ENCODE results near the gene AKAP5.
A peak's percentile ranks its signal among the peaks of the same experiment; 100 is the strongest.

AKAP5 gene, protein sequence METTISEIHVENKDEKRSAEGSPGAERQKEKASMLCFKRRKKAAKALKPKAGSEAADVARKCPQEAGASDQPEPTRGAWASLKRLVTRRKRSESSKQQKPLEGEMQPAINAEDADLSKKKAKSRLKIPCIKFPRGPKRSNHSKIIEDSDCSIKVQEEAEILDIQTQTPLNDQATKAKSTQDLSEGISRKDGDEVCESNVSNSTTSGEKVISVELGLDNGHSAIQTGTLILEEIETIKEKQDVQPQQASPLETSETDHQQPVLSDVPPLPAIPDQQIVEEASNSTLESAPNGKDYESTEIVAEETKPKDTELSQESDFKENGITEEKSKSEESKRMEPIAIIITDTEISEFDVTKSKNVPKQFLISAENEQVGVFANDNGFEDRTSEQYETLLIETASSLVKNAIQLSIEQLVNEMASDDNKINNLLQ

DNA sequence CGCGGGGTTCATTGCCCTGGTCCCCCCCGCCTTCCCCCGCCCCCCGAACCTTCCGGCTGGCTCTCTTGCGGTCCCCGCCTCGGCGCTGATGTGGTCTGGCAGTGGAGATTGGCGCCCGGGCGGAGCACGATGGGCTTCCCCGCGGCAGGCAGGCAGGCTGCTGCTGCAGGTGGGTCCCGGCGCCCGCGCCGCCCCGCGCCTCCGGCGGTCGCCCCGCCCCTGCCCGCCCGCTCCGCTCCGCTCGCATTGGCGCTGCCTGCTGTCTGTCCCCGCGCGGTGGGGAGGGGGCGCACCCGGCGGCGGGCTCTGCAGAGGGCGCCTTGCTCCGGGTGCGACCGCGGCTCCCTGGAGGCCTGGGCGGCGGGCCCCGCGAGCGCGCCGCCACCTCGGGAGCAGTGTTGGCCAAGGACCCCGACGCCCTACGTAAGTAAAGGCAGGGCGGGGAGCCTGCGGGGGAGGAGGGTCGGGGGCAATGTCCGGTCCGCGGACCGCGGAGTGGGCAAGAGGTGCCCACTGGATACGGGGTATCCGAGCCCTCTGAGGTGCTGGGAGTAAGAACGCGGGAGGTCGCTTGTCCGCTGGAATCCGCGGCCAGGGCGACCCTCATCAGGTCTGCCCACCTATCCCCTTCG, at the start of gene AKAP5:
AKAP5 (plus strand) TSS at position 309 of the 632 bp plus-strand sequence. CDS start 2,896 bp downstream, outside the sequence.
- DNase-seq (ENCODE audit: low read depth) = peak; percentile 51

DNA sequence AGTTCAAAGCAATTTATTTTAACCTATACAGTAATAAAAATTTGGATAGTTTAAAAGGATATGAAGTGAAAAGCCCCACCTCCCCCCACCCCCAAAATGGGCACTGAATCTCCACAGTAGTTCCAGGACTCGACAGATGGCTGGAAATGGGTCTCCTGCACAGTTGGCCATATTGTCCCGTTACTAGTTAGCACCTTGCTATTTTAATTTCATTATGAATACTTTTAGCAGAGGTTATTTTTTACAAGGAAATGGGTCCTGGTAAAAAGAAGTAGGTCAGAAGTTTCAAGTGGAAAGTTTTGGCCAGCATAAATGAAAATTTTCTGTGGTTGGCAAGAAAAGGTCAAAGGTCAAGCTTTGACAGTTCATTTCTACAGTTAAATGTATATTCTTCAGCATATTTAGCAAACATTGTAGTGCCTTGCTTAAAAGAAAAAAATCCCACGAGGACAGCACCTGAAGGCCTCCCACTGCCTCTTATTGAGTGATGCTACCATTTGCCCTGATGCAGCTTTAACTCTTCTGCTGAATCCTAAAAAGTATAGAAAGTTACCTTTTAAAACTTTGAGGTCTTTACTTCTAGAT, 48.9 kb upstream of the AKAP5 start:
- no peak for DNase-seq (ENCODE audit: low read depth)

DNA sequence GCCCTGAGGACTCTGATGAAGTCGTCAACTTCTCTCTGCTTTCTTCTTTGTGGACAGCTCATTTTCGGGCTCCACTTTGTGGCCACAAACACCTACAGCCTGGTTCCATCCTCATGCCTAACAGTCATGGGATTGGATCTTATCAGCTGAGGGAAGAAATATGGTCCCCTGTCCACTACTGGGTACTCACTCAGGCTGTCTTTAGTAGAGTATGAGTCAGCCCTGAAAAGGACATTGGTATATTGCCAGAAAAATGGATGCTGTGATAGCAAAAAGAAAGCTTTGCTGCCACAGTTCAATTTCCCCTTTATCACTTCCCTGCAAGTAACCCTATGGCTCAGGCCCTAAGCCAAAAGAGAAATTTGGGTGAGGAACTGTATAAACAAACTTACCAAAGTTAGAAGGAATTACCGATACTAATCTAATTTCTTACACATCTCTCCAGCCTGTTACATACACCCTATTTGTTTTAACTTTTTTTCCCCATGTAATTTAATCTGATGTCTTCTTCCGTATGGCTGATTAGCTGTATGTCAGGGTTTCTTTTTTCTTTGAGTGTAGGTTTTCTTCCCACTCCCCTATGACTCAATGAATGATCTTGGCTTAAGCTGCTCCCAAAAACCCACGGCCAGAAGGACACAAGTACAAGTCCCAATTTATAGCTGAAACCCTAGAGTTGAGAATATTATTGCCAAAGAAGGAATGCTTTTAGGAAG, 48.1 kb upstream of the AKAP5 start:
- no peak for DNase-seq (ENCODE audit: low read depth)

DNA sequence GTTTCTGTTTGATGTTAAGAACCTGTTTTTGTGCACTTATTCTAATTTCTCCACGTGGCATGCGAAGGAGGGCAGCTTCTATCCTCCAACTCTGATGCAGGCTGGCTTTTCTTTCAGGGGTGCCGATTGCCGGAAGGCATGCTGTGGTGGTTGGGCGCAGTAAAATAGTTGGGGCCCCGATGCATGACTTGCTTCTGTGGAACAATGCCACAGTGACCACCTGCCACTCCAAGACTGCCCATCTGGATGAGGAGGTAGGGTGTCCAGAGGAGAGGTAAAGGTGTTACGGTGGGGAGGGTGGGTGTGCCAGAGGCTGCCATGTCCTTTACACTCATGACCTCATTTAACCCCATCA, 47.6 kb upstream of the AKAP5 start:
- no peak for DNase-seq (ENCODE audit: low read depth)

DNA sequence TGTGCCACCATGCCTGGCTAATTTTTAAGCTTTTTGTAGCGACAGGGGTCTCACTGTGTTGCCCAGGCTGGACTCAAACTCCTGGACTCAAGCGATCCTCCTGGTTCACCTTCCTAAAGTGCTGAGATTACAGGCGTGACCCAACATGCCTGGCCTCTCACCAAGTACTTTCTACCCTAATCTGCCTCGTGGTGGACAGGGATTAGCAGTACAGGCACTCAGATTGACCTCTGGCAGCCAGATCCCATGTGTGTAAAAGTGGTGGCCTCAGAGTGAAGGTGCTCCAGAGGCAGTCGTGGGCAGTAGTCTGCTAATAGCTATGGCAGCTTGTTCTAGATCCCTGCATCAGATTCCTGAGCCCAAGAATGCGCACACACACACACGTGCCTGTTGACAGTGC, 46.3 kb upstream of the AKAP5 start:
- no peak for DNase-seq (ENCODE audit: low read depth)

DNA sequence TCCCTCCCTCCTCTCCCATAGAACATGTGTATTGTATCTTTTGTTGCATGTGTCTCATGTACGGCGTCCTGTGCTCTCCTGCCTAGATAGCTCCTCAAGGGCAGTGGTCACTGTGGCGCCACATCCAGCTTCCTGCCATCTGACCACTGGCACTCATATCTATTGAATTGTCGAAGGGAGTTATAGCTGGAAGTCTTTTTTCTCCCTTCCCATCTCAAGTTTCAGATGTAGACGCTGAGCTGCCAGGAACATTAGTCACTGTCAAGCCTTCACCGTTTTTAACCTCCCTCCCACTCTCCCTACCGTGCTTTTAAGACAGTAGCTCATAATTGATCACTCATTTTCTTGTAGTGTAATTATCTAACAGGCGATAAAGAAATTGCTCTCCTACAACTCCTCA, 44.1 kb upstream of the AKAP5 start:
- no peak for DNase-seq (ENCODE audit: low read depth)

DNA sequence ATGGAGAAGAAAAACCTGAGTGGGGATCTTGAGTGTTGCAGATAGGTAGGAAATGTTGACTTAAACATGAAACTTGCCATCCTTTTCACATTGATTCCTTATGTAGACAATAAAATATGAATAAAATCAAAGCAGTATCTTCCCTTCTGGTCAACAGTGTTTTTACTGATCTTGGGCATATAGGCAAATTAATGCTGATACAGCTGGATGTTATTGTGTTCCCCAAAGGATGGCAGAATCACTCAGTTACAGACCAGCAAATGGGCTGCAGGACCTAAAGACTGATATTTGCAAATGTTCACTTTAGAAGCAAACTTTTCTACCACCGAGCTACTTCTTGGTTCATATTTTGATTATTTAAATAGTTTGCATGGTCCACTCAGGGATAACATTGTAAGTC, 43.3 kb upstream of the AKAP5 start:
- DNase-seq (ENCODE audit: low read depth) = no peak

DNA sequence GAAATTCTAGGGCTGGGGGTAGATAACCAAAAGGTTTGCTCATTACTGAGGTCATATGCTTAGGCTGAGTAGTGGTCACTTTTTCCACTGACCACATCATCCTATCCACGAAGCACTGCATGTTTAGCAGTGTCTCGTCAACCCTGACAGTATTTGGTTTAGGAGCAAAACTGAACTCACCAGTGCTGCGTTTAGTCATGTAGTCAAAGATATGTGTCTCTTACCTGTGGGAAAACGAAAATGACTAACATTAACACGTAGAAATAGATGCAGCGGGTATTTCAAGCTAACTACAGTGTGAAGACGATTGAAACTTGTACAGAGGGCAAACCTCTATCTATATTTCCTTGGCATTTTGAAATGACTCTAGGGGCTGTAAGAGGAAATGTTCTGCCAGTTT, 42.5 kb upstream of the AKAP5 start:
- DNase-seq (ENCODE audit: low read depth) = no peak

DNA sequence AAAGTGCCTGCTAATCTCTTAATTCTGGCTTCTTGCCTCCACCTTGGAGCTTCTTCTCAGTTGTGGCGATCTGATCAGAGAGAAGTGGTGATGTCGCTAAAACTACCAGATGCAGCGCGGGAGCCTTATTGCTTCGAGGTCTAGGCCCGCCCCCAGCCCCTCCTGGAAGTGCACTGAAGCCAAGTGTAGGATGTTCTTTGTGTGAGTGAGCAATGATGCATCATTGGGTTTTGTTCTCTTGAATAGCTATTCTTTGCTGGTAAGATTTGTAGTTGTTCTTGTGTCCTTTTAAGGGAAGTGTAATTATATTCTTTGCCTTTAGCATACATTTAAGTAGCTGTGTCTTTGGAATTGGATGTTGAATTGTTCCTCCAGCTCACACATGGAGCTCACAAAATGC, 41.3 kb upstream of the AKAP5 start:
- peak; percentile 26 for DNase-seq (ENCODE audit: low read depth)

DNA sequence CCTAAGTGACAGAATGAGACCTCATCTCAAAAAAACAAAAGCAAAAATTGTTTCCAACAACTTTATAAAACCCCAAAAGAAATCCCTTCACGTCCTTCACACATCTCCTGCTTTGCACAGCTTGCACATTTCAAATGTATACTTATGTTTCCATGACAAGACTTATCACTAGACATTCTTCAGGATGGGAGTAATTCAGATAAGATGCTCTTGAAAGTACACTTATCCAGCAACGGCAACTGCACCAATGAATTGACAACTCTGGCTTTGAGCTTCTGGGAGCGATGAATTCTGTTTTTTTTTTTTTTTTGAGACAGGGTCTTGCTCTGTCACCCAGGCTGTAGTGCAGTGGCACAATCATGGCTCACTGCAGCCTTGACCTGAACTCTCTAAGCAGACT, 30.8 kb upstream of the AKAP5 start:
- no peak for DNase-seq (ENCODE audit: low read depth)

DNA sequence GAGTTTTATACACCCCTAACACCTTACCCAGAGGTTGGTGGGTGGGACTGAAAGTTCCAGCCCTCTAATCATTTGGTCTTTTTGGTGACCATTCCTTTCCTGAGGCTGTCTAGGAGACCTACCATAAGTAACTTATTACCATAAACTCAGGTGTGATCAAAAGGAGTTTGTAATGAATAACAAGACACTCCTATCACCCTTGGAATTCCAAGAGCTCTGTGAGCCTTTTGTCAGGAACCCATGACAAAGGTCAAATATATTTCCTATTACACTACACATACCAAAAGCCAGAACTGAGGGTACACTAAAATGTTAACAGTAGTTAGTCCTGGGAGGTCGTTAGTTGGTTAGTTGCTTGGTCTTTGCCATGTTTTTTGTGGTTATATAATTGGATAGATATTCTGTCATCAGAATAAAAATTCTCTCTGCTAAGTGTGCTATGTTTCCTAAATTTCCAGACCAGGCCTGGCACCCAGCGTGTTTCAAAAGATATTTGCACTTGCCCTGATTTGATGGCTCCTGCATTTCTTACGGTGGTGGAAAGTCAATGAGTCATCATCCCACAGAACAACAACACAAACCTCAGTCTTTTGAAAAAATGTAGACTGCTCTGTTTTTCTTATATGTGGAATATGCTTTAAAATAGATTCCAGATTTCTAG, 27.0 kb upstream of the AKAP5 start:
- DNase-seq (ENCODE audit: low read depth) = no peak

DNA sequence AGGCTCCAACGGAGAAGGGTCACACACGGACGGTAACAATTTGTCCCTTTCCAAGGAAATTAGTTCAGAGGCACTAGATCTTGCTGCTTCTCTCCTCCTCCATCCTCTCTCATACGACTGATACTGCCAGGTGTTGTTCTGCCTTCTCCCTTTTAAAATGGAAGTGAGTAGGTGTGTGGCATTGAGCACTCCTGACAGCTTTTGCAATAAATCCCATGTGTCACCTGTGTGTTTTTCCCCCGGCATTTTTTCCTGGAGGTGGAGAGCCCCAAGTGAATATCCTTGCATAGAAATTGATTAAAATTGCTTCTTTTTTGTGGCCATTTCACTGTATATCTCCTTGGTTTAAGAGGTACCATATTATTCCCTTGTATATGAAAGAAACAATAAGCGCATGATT, 26.2 kb upstream of the AKAP5 start:
- no peak for DNase-seq (ENCODE audit: low read depth)

DNA sequence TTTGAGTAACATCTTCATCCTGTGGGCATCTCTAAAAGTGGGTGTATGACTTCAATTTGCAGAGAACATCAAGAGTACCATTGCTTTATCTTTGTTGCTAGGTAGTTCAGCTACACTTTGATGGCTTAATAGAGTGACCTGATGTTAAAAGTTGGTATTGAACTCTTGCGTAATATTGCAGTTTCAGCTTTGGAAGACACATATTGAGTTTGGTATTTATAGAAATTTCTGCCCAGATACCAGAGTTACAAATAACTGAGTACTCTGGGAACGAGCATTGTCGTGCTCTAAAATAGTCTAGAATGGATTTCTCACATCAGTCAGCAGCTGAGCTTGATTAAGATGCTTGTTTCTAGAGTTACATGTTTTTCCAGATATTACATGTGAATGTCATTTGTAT, 24.8 kb upstream of the AKAP5 start:
- no peak for DNase-seq (ENCODE audit: low read depth)

DNA sequence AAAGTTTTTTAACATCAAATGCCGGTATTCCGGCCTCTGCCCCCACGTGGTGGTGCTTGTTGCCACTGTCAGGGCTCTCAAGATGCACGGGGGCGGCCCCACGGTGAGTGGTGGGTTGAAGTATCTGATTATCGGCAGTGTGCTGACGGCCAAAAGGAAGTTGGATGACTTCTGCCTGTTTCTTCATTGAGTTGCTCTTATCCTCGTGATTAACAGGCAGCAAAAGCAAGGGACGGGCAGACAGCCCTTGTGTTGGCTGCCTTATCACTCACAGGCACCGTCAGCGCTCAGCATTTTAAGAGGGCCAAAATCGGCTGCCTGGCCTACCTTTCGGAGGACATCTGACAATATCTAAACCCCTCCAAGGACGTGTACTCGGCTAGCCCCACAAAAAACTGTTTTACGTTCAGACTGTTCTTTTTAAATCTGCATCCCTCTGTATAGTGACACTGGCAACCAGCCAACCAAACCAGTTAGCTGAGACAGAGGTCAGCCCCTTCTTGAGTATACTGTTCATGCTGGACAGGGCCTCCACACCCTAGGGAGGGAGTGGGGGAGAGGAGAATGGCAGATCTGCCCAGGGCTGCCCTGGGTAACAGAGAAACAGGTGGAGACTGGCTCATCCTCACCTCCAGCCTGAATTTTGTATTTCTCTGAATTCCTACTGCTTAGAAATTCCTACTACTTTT, 22.9 kb upstream of the AKAP5 start:
- no peak for DNase-seq (ENCODE audit: low read depth)

DNA sequence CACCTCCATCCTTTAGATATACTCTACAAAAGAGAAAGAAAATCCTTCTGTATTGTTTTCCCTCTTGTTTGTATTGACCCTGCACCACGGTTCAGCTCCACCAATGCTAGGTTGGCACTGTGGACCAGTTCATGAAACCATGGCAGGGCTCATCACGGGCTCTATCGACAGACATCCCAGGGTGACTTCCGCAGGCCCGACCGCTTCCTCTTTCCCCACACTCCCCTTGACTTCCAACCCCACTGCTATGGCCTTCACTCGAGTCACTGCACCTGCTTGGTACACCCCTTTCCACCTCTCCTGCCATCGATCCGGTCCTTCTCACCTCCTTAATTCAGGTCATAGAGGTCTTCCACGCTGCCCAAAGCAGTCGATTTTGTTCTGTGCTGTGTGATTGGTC, 21.2 kb upstream of the AKAP5 start:
- no peak for DNase-seq (ENCODE audit: low read depth)

DNA sequence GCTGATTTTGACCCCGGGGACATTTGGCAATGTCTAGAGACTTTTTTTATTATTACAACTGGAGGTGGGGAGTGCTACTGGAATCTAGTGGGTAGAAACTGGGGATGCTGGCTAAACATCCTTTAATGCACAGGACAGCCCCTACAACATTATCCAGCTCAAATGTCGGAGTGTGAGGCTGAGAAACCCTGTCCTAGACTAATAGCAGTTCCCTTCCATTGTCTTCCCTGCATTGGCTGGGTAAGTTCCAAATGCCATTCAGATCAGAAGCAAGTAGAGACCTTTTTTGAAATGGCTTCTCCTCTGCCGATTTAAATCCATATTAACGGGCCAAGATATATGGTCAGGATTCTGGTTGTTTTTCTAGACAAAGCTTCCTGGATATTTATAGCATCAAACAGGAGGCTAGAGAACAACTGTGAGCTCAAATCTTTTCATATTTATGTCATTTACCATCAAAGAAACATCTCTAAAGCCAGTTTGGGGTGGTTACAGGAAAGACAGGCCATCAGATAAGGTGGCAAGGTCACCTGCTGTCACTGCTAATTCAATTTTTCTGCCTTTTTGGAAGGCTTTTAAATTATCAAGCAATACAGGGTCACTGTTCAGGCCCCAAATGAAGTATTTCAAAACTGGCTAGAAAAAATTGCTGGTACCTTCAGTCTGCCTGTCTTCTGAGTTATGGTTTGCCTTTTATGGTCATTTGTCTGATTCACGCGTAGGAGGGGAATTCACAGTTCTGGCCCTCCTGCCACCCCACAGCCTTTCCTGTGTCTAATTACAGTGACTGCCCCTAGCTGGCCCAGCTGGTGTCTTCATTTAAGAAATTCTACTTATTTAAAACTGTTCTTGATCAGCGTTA, 20.1 kb upstream of the AKAP5 start:
- DNase-seq (ENCODE audit: low read depth) = no peak

DNA sequence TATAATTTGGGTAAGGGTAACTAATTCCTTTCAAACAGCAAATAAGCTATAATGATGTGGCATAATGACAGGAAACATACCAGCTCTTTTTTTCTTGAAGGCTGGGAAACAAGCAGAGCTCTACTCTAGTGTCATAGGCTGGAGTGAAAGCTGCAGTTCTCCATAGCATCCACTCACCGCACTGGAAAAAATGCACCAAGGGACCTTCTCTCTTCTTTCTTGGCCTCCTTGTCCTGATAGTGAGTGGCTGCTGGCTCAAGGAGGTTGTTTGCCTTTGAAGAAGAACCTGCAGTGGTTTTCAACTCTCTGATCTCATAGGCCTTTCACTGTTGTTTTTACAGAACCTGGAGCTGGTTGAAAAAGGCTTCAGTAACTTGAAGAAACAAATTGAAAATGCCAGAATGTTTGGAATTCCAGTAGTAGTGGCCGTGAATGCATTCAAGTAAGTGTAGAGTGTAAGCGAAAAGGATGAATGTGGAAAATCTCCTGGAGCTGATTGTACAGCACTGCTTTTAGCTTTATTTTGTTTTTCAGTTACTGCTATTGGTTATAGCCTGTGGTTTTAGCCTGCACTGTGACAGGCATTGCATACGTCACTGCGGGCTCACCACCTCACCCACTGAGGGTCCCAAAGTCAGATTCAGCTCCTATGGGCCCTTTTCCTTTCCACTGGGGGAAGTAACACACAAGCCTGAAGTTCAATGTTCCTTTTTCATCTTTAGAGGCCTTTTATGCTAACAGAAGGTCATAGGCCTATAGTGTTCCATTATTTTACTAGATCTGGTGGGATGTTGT, 17.2 kb upstream of the AKAP5 start:
- DNase-seq (ENCODE audit: low read depth) = no peak

DNA sequence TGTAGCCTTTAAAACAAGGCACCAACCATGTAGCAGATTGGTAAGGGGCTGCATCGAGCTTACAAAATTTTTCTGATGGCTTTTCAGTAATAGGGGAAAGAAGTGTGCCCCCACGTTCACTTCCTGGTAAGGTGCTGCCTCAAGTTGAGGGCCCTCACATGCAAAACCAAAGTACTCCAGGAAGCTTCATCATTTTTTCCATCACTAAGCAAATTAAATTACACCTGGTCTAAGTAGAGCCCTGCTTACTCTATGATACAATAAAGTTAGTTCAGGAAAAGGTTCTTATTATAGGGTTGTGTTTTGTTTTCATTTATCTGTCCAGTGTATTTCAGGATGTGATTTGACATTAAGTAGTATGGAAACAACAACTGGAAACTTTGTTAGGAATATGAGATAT, 15.0 kb upstream of the AKAP5 start:
- no peak for DNase-seq (ENCODE audit: low read depth)

DNA sequence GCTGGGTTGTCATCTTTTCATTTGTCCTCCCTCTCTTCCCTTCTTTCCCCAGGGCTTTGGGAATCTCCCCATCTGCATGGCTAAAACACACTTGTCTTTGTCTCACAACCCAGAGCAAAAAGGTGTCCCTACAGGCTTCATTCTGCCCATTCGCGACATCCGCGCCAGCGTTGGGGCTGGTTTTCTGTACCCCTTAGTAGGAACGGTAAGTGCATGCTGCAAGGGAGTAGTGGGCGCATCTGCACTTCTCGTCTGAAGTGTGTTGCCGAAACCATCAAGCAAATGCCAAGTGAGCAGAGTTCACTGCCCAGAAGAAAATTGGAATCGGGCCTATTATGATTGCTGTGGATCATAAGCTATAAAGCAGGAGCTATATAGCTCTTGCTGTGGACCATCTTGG, 10.6 kb upstream of the AKAP5 start:
- DNase-seq (ENCODE audit: low read depth) = no peak
